GM23338 (cell line): Measurements from ENCODE around the gene B4GALNT4. TPM values are rescaled to one million over a fixed set of nuclear protein-coding genes. Genes with fewer than 3 reads are reported as not detected.

Experiments
- ATAC-seq: fragments of 200-7000 bp; cut with Tn5 transposase; 3 replicates; pipeline ENCODE4 v1.9.1; 2020
- DNase-seq: peaks from one replicate; pipeline ENCODE4 v3.0.0-alpha.2; 2015; ENCODE audit warnings: low spot score
- H2AFZ ChIP-seq: fragments of 200-600 bp; sonication (generic); 2 replicates; pipeline ENCODE4 v1.8.0; 2016; ENCODE audit warnings: antibody characterized with exemption, mild to moderate bottlenecking, moderate library complexity
- H3F3A ChIP-seq: fragments of 200-600 bp; sonication (generic); replicated peaks from 2 replicates; pipeline ENCODE4 v1.8.0; 2017; ENCODE audit warnings: antibody characterized with exemption, mixed run types, low read depth
- H3K27ac ChIP-seq: fragments of 200-600 bp; sonication (generic); 2 replicates; pipeline ENCODE4 v1.6.1; 2016; ENCODE audit warnings: low read depth
- H3K27me3 ChIP-seq: fragments of 200-600 bp; sonication (generic); 2 replicates; pipeline ENCODE4 v1.8.0; 2016; ENCODE audit warnings: mild to moderate bottlenecking, mixed run types, moderate library complexity; ENCODE audit not compliant: insufficient read depth
- H3K36me3 ChIP-seq: fragments of 200-600 bp; sonication (generic); 2 replicates; pipeline ENCODE4 v1.8.0; 2016; ENCODE audit warnings: mild to moderate bottlenecking; ENCODE audit not compliant: insufficient read depth
- H3K4me1 ChIP-seq: fragments of 200-600 bp; sonication (generic); 2 replicates; pipeline ENCODE4 v1.8.0; 2016; ENCODE audit warnings: mild to moderate bottlenecking, moderate library complexity; ENCODE audit not compliant: insufficient read depth
- H3K4me2 ChIP-seq: fragments of 200-600 bp; sonication (generic); 2 replicates; pipeline ENCODE4 v1.7.1; 2017; ENCODE audit warnings: mixed run types
- H3K4me3 ChIP-seq: fragments of 200-600 bp; sonication (generic); 2 replicates; pipeline ENCODE4 v1.6.1; 2016; ENCODE audit warnings: mixed run types
- H3K79me2 ChIP-seq: fragments of 200-600 bp; sonication (generic); replicated peaks from 2 replicates; pipeline ENCODE4 v1.8.0; 2017; ENCODE audit warnings: mild to moderate bottlenecking; ENCODE audit not compliant: insufficient read depth
- H3K9me2 ChIP-seq: fragments of 200-600 bp; sonication (generic); 2 replicates; pipeline ENCODE4 v1.8.0; 2017; ENCODE audit not compliant: insufficient read depth
- H4K20me1 ChIP-seq: fragments of 200-600 bp; sonication (generic); replicated peaks from 2 replicates; pipeline ENCODE4 v1.8.0; 2017; ENCODE audit warnings: mild to moderate bottlenecking; ENCODE audit not compliant: insufficient read depth
- H3K27ac Mint-ChIP-seq: 2 replicates; pipeline ENCODE4 v1.8.0; 2020; ENCODE audit warnings: inconsistent platforms, mild to moderate bottlenecking, moderate library complexity, mixed read lengths
- H3K27me3 Mint-ChIP-seq: 3 replicates; pipeline ENCODE4 v1.8.0; 2022; ENCODE audit warnings: low read depth, mild to moderate bottlenecking, moderate library complexity, mixed read lengths, inconsistent platforms; ENCODE audit not compliant: insufficient read depth, poor library complexity
- H3K36me3 Mint-ChIP-seq: 3 replicates; pipeline ENCODE4 v1.8.0; 2021; ENCODE audit warnings: low read depth, mild to moderate bottlenecking, inconsistent platforms, moderate library complexity, mixed read lengths
- H3K4me1 Mint-ChIP-seq: 3 replicates; pipeline ENCODE4 v1.8.0; 2020; ENCODE audit warnings: mild to moderate bottlenecking, inconsistent platforms, mixed read lengths
- H3K4me3 Mint-ChIP-seq: 3 replicates; pipeline ENCODE4 v1.8.0; 2021; ENCODE audit warnings: moderate library complexity, mild to moderate bottlenecking, inconsistent platforms, mixed read lengths
- H3K9me3 Mint-ChIP-seq: 3 replicates; pipeline ENCODE4 v1.8.0; 2020; ENCODE audit warnings: moderate library complexity, mild to moderate bottlenecking, inconsistent platforms, mixed read lengths
- CREB1 ChIP-seq: fragments of 250-450 bp; sonication (Bioruptor Pico); IDR thresholded peaks from 2 replicates; pipeline ENCODE4 v1.5.0; 2020; ENCODE audit warnings: low read depth, mild to moderate bottlenecking, moderate library complexity
- EZH2 ChIP-seq: fragments of 200-600 bp; sonication (generic); IDR thresholded peaks from one replicate; pipeline ENCODE4 v1.8.0; 2017; ENCODE audit warnings: antibody characterized with exemption, mild to moderate bottlenecking, low read depth; ENCODE audit not compliant: unreplicated experiment
- EZH2phosphoT487 ChIP-seq: fragments of 200-600 bp; sonication (generic); IDR thresholded peaks from one replicate; pipeline ENCODE4 v1.8.1; 2018; ENCODE audit warnings: antibody characterized with exemption; ENCODE audit not compliant: unreplicated experiment
- JUNB ChIP-seq: IDR thresholded peaks from one replicate; pipeline ENCODE4 v1.6.1; 2016; ENCODE audit warnings: antibody characterized with exemption; ENCODE audit not compliant: unreplicated experiment
- POLR2AphosphoS5 ChIP-seq: IDR thresholded peaks from 2 replicates; pipeline ENCODE4 v1.6.1; 2016; ENCODE audit warnings: antibody characterized with exemption, low read depth
- STAT1 ChIP-seq: IDR thresholded peaks from one replicate; pipeline ENCODE4 v1.6.1; 2016; ENCODE audit warnings: antibody characterized with exemption; ENCODE audit not compliant: unreplicated experiment
- ZNF114 ChIP-seq: fragments of 250-450 bp; sonication (Bioruptor Pico); IDR thresholded peaks from 2 replicates; pipeline ENCODE4 v1.5.0; 2020; ENCODE audit warnings: mild to moderate bottlenecking, moderate library complexity
- ZNF331 ChIP-seq: fragments of 250-450 bp; sonication (Bioruptor Pico); IDR thresholded peaks from 2 replicates; pipeline ENCODE4 v1.5.0; 2020; ENCODE audit warnings: low read depth, mild to moderate bottlenecking, moderate library complexity
- polyA plus RNA-seq: library from polyadenylated mRNA; unstranded; fragments of >200 nt; fragmentation: Nextera tagmentation; extraction: Ambion mirVana; gene quantifications from 2 replicates; pipeline ENCODE4 v1.2.1, GENCODE V29; 2016
- total RNA-seq: library from RNA; depleted of rRNA; stranded (reverse); fragments of >200 nt; shearing (Covaris generic); gene quantifications from 2 replicates; pipeline ENCODE4 v1.2.3, GENCODE V29; 2014
- TF ChIP-seq, protein P1 (sequence below): IDR thresholded peaks from one replicate; pipeline ENCODE4 v1.6.1; 2018; ENCODE audit warnings: antibody characterized with exemption; ENCODE audit not compliant: unreplicated experiment
- TF ChIP-seq, protein P2 (sequence below), 2 experiments: fragments of 200-600 bp in 1 of 2; sonication (generic) in 1 of 2; conservative IDR thresholded peaks; 2 replicates each; pipeline versions ENCODE4 v1.5.1 to v1.6.1; 2016 to 2017; ENCODE audit warnings: antibody characterized with exemption in 2 of 2, low read depth in 2 of 2, mild to moderate bottlenecking in 2 of 2, moderate library complexity in 1 of 2
- TF ChIP-seq, protein P3 (sequence below): IDR thresholded peaks from 2 replicates; pipeline ENCODE4 v1.6.1; 2016; ENCODE audit warnings: antibody characterized with exemption

B4GALNT4 gene
- total and polyA plus RNA-seq, 2 experiments from 2014 or later = 49.9 to 92.6 TPM

DNA sequence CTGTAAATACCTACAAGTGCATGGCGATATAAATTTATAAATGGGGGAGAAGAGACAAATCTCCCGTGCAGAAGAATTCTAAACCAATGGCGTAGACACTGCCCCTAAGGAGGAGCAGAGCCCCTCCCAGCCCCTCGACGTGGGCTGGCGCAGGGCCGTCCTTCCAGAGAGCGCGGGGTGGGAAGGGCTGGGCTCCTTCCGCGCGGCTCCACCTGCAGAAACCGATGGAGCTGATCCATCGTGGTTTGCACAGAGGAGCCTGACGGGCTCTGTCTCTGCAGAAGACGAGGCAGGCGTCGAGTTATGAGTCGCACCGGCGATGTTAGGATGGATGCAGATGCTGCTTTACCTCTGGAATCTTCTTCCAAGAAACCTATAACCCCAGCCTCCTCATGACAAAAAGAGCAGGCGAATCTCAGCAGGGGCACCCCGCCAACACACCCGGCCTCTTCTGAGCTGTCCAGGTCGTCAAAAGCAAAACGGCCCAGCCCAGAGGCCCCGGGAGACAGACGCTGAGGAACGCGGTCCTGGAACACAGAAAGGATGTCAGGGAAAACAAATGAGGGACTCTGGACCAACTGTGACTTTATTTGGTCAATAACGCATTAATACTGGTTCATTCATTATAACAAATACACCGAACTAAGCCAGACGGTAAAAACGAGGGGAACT, 11.0 kb upstream of the B4GALNT4 start:
- H3K9me2 ChIP-seq = no peaks in the 10 kb centered on the region
- ATAC-seq = no peak; the same call in 2 of the 3 replicates
- Mint-ChIP-seq H3K9me3 (peaks cover 39% of the 10 kb centered on the region), H3K4me1 (peaks cover 12% of the 10 kb centered on the region), H3K27me3 (peaks cover 12% of the 10 kb centered on the region), H3K4me3 (no peak overlapping the region), H3K36me3 (peaks cover 23% of the 10 kb centered on the region; the same call in 2 of the 3 replicates), H3K27ac (no peak overlapping the region)
- H2AFZ ChIP-seq = no peak overlapping the region
- H3K79me2 ChIP-seq = no peaks in the 10 kb centered on the region
- H3F3A ChIP-seq = peaks cover 28% of the 10 kb centered on the region
- no peak overlapping the region for H3K4me2 ChIP-seq
- no peak overlapping the region for H3K4me3 ChIP-seq
- no peak overlapping the region for H3K27ac ChIP-seq
- TF ChIP-seq, protein P1, sequence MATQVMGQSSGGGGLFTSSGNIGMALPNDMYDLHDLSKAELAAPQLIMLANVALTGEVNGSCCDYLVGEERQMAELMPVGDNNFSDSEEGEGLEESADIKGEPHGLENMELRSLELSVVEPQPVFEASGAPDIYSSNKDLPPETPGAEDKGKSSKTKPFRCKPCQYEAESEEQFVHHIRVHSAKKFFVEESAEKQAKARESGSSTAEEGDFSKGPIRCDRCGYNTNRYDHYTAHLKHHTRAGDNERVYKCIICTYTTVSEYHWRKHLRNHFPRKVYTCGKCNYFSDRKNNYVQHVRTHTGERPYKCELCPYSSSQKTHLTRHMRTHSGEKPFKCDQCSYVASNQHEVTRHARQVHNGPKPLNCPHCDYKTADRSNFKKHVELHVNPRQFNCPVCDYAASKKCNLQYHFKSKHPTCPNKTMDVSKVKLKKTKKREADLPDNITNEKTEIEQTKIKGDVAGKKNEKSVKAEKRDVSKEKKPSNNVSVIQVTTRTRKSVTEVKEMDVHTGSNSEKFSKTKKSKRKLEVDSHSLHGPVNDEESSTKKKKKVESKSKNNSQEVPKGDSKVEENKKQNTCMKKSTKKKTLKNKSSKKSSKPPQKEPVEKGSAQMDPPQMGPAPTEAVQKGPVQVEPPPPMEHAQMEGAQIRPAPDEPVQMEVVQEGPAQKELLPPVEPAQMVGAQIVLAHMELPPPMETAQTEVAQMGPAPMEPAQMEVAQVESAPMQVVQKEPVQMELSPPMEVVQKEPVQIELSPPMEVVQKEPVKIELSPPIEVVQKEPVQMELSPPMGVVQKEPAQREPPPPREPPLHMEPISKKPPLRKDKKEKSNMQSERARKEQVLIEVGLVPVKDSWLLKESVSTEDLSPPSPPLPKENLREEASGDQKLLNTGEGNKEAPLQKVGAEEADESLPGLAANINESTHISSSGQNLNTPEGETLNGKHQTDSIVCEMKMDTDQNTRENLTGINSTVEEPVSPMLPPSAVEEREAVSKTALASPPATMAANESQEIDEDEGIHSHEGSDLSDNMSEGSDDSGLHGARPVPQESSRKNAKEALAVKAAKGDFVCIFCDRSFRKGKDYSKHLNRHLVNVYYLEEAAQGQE = no peak
- TF ChIP-seq JUNB (no peak), CREB1 (CRISPR knock-in tag) (no peak), EZH2phosphoT487 (no peak), STAT1 (no peak), EZH2 (no peak), ZNF331 (CRISPR knock-in tag) (no peak), POLR2AphosphoS5 (no peak), ZNF114 (CRISPR knock-in tag) (no peak)
- TF ChIP-seq, protein P2, sequence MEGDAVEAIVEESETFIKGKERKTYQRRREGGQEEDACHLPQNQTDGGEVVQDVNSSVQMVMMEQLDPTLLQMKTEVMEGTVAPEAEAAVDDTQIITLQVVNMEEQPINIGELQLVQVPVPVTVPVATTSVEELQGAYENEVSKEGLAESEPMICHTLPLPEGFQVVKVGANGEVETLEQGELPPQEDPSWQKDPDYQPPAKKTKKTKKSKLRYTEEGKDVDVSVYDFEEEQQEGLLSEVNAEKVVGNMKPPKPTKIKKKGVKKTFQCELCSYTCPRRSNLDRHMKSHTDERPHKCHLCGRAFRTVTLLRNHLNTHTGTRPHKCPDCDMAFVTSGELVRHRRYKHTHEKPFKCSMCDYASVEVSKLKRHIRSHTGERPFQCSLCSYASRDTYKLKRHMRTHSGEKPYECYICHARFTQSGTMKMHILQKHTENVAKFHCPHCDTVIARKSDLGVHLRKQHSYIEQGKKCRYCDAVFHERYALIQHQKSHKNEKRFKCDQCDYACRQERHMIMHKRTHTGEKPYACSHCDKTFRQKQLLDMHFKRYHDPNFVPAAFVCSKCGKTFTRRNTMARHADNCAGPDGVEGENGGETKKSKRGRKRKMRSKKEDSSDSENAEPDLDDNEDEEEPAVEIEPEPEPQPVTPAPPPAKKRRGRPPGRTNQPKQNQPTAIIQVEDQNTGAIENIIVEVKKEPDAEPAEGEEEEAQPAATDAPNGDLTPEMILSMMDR (conservative IDR thresholded peaks at IDR 0.05; ENCODE audit: low read depth in 2 of 2) = no peak
- TF ChIP-seq, protein P3, sequence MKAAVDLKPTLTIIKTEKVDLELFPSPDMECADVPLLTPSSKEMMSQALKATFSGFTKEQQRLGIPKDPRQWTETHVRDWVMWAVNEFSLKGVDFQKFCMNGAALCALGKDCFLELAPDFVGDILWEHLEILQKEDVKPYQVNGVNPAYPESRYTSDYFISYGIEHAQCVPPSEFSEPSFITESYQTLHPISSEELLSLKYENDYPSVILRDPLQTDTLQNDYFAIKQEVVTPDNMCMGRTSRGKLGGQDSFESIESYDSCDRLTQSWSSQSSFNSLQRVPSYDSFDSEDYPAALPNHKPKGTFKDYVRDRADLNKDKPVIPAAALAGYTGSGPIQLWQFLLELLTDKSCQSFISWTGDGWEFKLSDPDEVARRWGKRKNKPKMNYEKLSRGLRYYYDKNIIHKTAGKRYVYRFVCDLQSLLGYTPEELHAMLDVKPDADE = no peak
- H3K36me3 ChIP-seq = no peaks in the 10 kb centered on the region
- H4K20me1 ChIP-seq = no peaks in the 10 kb centered on the region
- DNase-seq = no peak
- H3K4me1 ChIP-seq = peaks cover 13% of the 10 kb centered on the region
- H3K27me3 ChIP-seq = no peaks in the 10 kb centered on the region
